HG03039 (cell line): ENCODE results near the gene SLIT1.

ENCODE experiments used
- ATAC-seq: cut with Tn5 transposase; IDR thresholded peaks from one replicate; pipeline ENCODE4 v1.9.1; 2021; ENCODE audit warnings: mild to moderate bottlenecking, moderate library complexity; ENCODE audit not compliant: unreplicated experiment

The SLIT1 gene

GRCh38 chr10:97010695-97011206, 175.0 kb downstream of the SLIT1 start:
- ATAC-seq = no peak

GRCh38 chr10:97007417-97007816, 178.3 kb downstream of the SLIT1 start:
- ATAC-seq = no peak

- ATAC-seq = no peak
These were observed 179.4 kb downstream of the SLIT1 start for GRCh38 chr10:97006364-97006763.

- ATAC-seq = no peak
These were observed 180.4 kb downstream of the SLIT1 start for GRCh38 chr10:97005349-97005748.

- ATAC-seq = no peak
These were observed 181.2 kb downstream of the SLIT1 start for GRCh38 chr10:97004591-97004990.

GRCh38 chr10:97003804-97004201, 182.0 kb downstream of the SLIT1 start:
- ATAC-seq = no peak

GRCh38 chr10:97003151-97003803, 182.5 kb downstream of the SLIT1 start:
- ATAC-seq = no peak

GRCh38 chr10:97002670-97003069, 183.1 kb downstream of the SLIT1 start:
- ATAC-seq = no peak

GRCh38 chr10:97001183-97001991, 184.4 kb downstream of the SLIT1 start:
- no peak for ATAC-seq

GRCh38 chr10:97000487-97001182, 185.1 kb downstream of the SLIT1 start:
- no peak for ATAC-seq

GRCh38 chr10:96999987-97000386, 185.8 kb downstream of the SLIT1 start:
- ATAC-seq = no peak

- no peak for ATAC-seq
These were observed 186.4 kb downstream of the SLIT1 start for GRCh38 chr10:96999337-96999736.

GRCh38 chr10:96998329-96998888, 187.3 kb downstream of the SLIT1 start:
- no peak for ATAC-seq

- no peak for ATAC-seq
These were observed 189.3 kb downstream of the SLIT1 start for GRCh38 chr10:96996275-96996965.

GRCh38 chr10:96995851-96996250, 189.9 kb downstream of the SLIT1 start:
- no peak for ATAC-seq

GRCh38 chr10:96992721-96993120, 193.0 kb downstream of the SLIT1 start:
- no peak for ATAC-seq

- ATAC-seq = no peak
These were observed 194.4 kb downstream of the SLIT1 start for GRCh38 chr10:96991313-96991841.

- ATAC-seq = no peak
These were observed 197.3 kb downstream of the SLIT1 start for GRCh38 chr10:96988426-96988825.

GRCh38 chr10:96987842-96988175, 197.9 kb downstream of the SLIT1 start:
- no peak for ATAC-seq

- ATAC-seq = no peak
These were observed 198.5 kb downstream of the SLIT1 start for GRCh38 chr10:96987141-96987841.
